ENCODE measurements around the gene CREB3. TPM values are rescaled to one million over a fixed set of nuclear protein-coding genes. Genes with fewer than 3 reads are reported as not detected.

CREB3 gene
- total RNA-seq, 1 donor from 2014 or later = 35.9 TPM

- Mint-ChIP-seq H3K27me3 (ENCODE audit: low read depth) (no peaks in the 10 kb centered on the region), H3K27ac (ENCODE audit: unreplicated experiment) (no peak overlapping the region), H3K4me3 (no peak overlapping the region), H3K4me1 (peaks cover 22% of the 10 kb centered on the region), H3K36me3 (ENCODE audit: low read depth) (no peaks in the 10 kb centered on the region), H3K9me3 (no peaks in the 10 kb centered on the region)
- no peak for DNase-seq (ENCODE audit: low read depth, low spot score)
- TF ChIP-seq CTCF (conservative IDR thresholded peaks at IDR 0.05) = no peak
Measured at GRCh38 chr9:35763181-35763580, 30.7 kb downstream of the CREB3 start.

- H3K27me3 Mint-ChIP-seq (ENCODE audit: low read depth) = no peaks in the 10 kb centered on the region
- no peaks in the 10 kb centered on the region for H3K36me3 Mint-ChIP-seq (ENCODE audit: low read depth)
- DNase-seq (ENCODE audit: low read depth, low spot score) = no peak
- H3K27ac Mint-ChIP-seq (ENCODE audit: unreplicated experiment) = no peak overlapping the region
- peaks cover 16% of the 10 kb centered on the region for H3K4me1 Mint-ChIP-seq
- H3K4me3 Mint-ChIP-seq = no peak overlapping the region
- no peak for TF ChIP-seq CTCF (conservative IDR thresholded peaks at IDR 0.05)
- H3K9me3 Mint-ChIP-seq = no peaks in the 10 kb centered on the region
Measured at GRCh38 chr9:35763803-35764202, 31.3 kb downstream of the CREB3 start.

- Mint-ChIP-seq H3K9me3 (no peaks in the 10 kb centered on the region), H3K4me1 (no peaks in the 10 kb centered on the region)
Measured at GRCh38 chr9:35766997-35767396, 34.5 kb downstream of the CREB3 start.

GRCh38 chr9:35767458-35767857 is 35.0 kb downstream of the CREB3 start:
- Mint-ChIP-seq H3K4me1 (no peaks in the 10 kb centered on the region), H3K27me3 (ENCODE audit: low read depth) (no peaks in the 10 kb centered on the region), H3K9me3 (no peaks in the 10 kb centered on the region), H3K27ac (ENCODE audit: unreplicated experiment) (no peak overlapping the region), H3K4me3 (no peak overlapping the region), H3K36me3 (ENCODE audit: low read depth) (no peaks in the 10 kb centered on the region)
- no peak for TF ChIP-seq CTCF (conservative IDR thresholded peaks at IDR 0.05)
- DNase-seq (ENCODE audit: low read depth, low spot score) = no peak

More at GRCh38 chr9:35766997-35767396, 34.5 kb downstream of the CREB3 start:
- H3K27ac Mint-ChIP-seq (ENCODE audit: unreplicated experiment) = no peak overlapping the region
- no peaks in the 10 kb centered on the region for H3K36me3 Mint-ChIP-seq (ENCODE audit: low read depth)
- no peak for TF ChIP-seq CTCF (conservative IDR thresholded peaks at IDR 0.05)
- no peak for DNase-seq (ENCODE audit: low read depth, low spot score)
- no peaks in the 10 kb centered on the region for H3K27me3 Mint-ChIP-seq (ENCODE audit: low read depth)
- no peak overlapping the region for H3K4me3 Mint-ChIP-seq

GRCh38 chr9:35769763-35770162 is 37.3 kb downstream of the CREB3 start:
- Mint-ChIP-seq H3K4me3 (no peak overlapping the region), H3K4me1 (no peaks in the 10 kb centered on the region), H3K27ac (ENCODE audit: unreplicated experiment) (no peak overlapping the region), H3K9me3 (no peaks in the 10 kb centered on the region), H3K36me3 (ENCODE audit: low read depth) (no peaks in the 10 kb centered on the region), H3K27me3 (ENCODE audit: low read depth) (no peaks in the 10 kb centered on the region)
- no peak for DNase-seq (ENCODE audit: low read depth, low spot score)
- no peak for TF ChIP-seq CTCF (conservative IDR thresholded peaks at IDR 0.05)

- Mint-ChIP-seq H3K9me3 (no peaks in the 10 kb centered on the region), H3K4me3 (no peak overlapping the region), H3K27ac (ENCODE audit: unreplicated experiment) (no peak overlapping the region), H3K4me1 (peaks cover 13% of the 10 kb centered on the region), H3K36me3 (ENCODE audit: low read depth) (no peaks in the 10 kb centered on the region), H3K27me3 (ENCODE audit: low read depth) (no peaks in the 10 kb centered on the region)
- no peak for DNase-seq (ENCODE audit: low read depth, low spot score)
- no peak for TF ChIP-seq CTCF (conservative IDR thresholded peaks at IDR 0.05)
Measured at GRCh38 chr9:35771075-35771433, 38.6 kb downstream of the CREB3 start.
